Esophagus squamous epithelium (tissue), 5 donors: ENCODE measurements around the gene ARHGEF25. TPM values are rescaled to one million over a fixed set of nuclear protein-coding genes. Genes with fewer than 3 reads are reported as not detected.

Experiments
- DNase-seq: peaks from one replicate; lab custom pipeline; 2025; lab: John Stamatoyannopoulos, UW
- H3K27ac ChIP-seq, 4 donors: fragments of 200-600 bp; sonication (generic); one replicate each; pipeline ENCODE4 v1.5.1; 2016 to 2019; ENCODE audit warnings: mild to moderate bottlenecking in 1 of 4
- H3K27me3 ChIP-seq, 4 donors: fragments of 200-600 bp; sonication (generic); 1 replicate in 3 of 4; 2 replicates in 1 of 4; pipeline versions ENCODE4 v1.5.1 to v1.6.0; 2017 to 2021; ENCODE audit warnings: antibody characterized with exemption in 1 of 4
- H3K36me3 ChIP-seq, 3 donors: fragments of 200-600 bp; sonication (generic); one replicate each; pipeline ENCODE4 v1.5.1; 2016 to 2019
- H3K4me1 ChIP-seq, 3 donors: fragments of 200-600 bp; sonication (generic); one replicate each; pipeline ENCODE4 v1.5.1; 2017 to 2019
- H3K4me3 ChIP-seq, 4 donors: fragments of 200-600 bp; sonication (generic); 1 replicate in 3 of 4; 2 replicates in 1 of 4; pipeline ENCODE4 v1.5.1; 2016 to 2019; ENCODE audit warnings: mild to moderate bottlenecking in 2 of 4, moderate library complexity in 1 of 4
- H3K9me3 ChIP-seq, 3 donors: fragments of 200-600 bp; sonication (generic); one replicate each; pipeline ENCODE4 v1.5.1; 2016 to 2019
- POLR2A ChIP-seq, 4 donors: fragments of 450-650 bp; IDR thresholded peaks; one replicate each; pipeline ENCODE4 v1.6.1; 2017; ENCODE audit warnings: antibody characterized with exemption in 4 of 4, mild to moderate bottlenecking in 4 of 4, moderate library complexity in 3 of 4
- WGBS, 2 donors: methylation state at CpG; one replicate each; pipeline ENCODE4 v1.1.5; 2018; 5-methylcytosine and 5-hydroxymethylcytosine counted together
- intact Hi-C: fragments of 100-400 bp; cut with DNase I; formaldehyde crosslinking; loops from one replicate; pipeline ENCODE4 v1.15.0; 2022
- total RNA-seq, 4 donors: library from RNA; depleted of rRNA; stranded (reverse); fragments of >200 nt; gene quantifications; one replicate each; pipeline ENCODE4 v1.1.0, GENCODE V29; 2016
- TF ChIP-seq, protein P1 (sequence below), 6 experiments: fragments of 450-650 bp in 4 of 6; fragments of 200-600 bp in 2 of 6; sonication (generic) in 2 of 6; IDR thresholded peaks; one replicate each; pipeline ENCODE4 v1.5.1; 2016 to 2019; ENCODE audit warnings: antibody characterized with exemption in 6 of 6, mild to moderate bottlenecking in 4 of 6, moderate library complexity in 4 of 6
- donor health status: DM: yes; HTN: yes; CAD: no.

The ARHGEF25 gene
- total RNA-seq, 4 donors from 2014 or later, result 0.76 to 27.7 (median 6.2) TPM

DNA sequence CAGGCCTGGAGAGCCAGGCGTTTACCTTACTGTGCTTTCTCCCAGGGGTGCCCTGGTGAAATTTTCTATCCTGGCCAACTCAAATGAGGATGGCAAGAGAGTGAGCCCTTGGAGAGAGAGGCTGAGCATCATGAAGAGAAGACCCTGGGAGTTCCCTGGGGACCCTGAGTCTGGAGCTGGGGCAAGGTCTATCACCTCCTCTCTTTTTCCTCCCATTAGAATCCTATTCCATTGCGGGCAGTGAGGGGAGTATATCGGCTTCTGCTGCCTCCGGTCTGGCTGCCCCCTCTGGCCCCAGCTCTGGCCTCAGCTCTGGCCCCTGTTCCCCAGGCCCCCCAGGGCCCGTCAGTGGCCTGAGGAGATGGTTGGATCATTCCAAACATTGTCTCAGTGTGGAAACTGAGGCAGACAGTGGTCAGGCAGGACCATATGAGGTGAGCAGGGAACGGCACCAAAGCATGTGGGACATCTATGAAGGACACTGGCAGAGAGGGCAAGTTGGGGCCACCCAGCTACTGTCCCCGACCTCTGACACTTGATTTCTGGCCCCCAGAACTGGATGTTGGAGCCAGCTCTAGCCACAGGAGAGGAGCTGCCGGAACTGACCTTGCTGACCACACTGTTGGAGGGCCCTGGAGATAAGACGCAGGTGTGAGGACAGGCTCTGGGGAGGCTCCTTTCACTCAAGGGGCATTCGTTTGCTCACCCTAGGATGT is 1.6 kb downstream of the ARHGEF25 start:
- Histone ChIP-seq H3K9me3 (no peaks in the 10 kb centered on the region), H3K27ac (no peak overlapping the region), H3K4me3 (no peak overlapping the region), H3K4me1 (peaks cover 10 to 61% (median 11%) of the 10 kb centered on the region in 3 donors), H3K27me3 (peaks cover 0 to 74% (median 0%) of the 10 kb centered on the region in 4 donors), H3K36me3 (peaks cover 0 to 12% (median 0%) of the 10 kb centered on the region in 3 donors)
- WGBS, 2 donors, result 82 to 94% methylated on average over 6 to 7 of the region's 10 CpGs
- DNase-seq, result no peak
- TF ChIP-seq, protein P1, sequence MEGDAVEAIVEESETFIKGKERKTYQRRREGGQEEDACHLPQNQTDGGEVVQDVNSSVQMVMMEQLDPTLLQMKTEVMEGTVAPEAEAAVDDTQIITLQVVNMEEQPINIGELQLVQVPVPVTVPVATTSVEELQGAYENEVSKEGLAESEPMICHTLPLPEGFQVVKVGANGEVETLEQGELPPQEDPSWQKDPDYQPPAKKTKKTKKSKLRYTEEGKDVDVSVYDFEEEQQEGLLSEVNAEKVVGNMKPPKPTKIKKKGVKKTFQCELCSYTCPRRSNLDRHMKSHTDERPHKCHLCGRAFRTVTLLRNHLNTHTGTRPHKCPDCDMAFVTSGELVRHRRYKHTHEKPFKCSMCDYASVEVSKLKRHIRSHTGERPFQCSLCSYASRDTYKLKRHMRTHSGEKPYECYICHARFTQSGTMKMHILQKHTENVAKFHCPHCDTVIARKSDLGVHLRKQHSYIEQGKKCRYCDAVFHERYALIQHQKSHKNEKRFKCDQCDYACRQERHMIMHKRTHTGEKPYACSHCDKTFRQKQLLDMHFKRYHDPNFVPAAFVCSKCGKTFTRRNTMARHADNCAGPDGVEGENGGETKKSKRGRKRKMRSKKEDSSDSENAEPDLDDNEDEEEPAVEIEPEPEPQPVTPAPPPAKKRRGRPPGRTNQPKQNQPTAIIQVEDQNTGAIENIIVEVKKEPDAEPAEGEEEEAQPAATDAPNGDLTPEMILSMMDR (IDR thresholded peaks at IDR 0.05), result no peak
- no peak for TF ChIP-seq POLR2A (IDR thresholded peaks at IDR 0.05)
- intact Hi-C loops, result no loop called here

DNA sequence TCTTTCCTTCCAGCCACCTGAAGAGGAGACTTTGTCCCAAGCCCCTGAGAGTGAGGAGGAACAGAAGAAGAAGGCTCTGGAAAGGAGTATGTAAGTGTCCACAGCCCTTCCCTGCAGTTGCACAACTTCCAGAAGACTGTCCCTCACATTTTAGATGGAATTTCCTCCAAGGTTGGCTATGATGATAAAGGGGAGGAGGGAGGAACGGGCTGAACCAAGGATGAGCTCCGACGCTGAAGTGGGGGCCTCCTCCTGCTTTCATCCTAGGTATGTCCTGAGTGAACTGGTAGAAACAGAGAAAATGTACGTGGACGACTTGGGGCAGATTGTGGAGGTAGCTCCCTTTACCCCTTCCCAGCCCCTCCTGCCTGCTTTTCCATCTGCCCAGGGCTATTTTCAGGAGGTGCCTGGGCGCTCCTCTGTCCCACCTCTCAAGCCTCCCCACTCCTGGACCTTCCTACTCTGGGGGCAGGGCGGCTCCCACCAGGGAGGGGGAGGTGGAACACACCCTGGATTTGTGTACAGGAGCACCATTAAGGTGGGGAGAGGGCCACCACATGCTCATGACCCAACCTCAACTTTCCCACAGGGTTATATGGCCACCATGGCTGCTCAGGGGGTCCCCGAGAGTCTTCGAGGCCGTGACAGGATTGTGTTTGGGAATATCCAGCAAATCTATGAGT is 2.3 kb downstream of the ARHGEF25 start:
- intact Hi-C loops, result no loop called here
- Histone ChIP-seq H3K4me3 (no peak overlapping the region), H3K27me3 (peaks cover 0 to 81% (median 0%) of the 10 kb centered on the region in 4 donors), H3K27ac (no peak overlapping the region), H3K36me3 (peaks cover 0 to 12% (median 0%) of the 10 kb centered on the region in 3 donors), H3K9me3 (no peaks in the 10 kb centered on the region), H3K4me1 (peaks cover 10 to 61% (median 11%) of the 10 kb centered on the region in 3 donors)
- no peak for TF ChIP-seq POLR2A (IDR thresholded peaks at IDR 0.05)
- TF ChIP-seq, protein P1 (IDR thresholded peaks at IDR 0.05), result no peak
- 76 to 90% methylated on average over 7 of the region's 10 CpGs for WGBS, 2 donors
- no peak for DNase-seq

- intact Hi-C loops, result no loop called here
- peaks cover 0 to 89% (median 0%) of the 10 kb centered on the region in 4 donors for H3K27me3 ChIP-seq
- H3K4me1 ChIP-seq, result peaks cover 10 to 65% (median 13%) of the 10 kb centered on the region in 3 donors
- no peaks in the 10 kb centered on the region for H3K9me3 ChIP-seq
- H3K4me3 ChIP-seq, result no peak overlapping the region
- H3K27ac ChIP-seq, result no peak overlapping the region
- peaks cover 0 to 12% (median 0%) of the 10 kb centered on the region in 3 donors for H3K36me3 ChIP-seq
- 59 to 62% methylated on average over 3 to 9 of the region's 14 CpGs for WGBS, 2 donors
- TF ChIP-seq, protein P1 (IDR thresholded peaks at IDR 0.05), result no peak
- TF ChIP-seq POLR2A (IDR thresholded peaks at IDR 0.05), result no peak
- no peak for DNase-seq
Measured at GRCh38 chr12:57614178-57614947, 3.1 kb downstream of the ARHGEF25 start.

DNA sequence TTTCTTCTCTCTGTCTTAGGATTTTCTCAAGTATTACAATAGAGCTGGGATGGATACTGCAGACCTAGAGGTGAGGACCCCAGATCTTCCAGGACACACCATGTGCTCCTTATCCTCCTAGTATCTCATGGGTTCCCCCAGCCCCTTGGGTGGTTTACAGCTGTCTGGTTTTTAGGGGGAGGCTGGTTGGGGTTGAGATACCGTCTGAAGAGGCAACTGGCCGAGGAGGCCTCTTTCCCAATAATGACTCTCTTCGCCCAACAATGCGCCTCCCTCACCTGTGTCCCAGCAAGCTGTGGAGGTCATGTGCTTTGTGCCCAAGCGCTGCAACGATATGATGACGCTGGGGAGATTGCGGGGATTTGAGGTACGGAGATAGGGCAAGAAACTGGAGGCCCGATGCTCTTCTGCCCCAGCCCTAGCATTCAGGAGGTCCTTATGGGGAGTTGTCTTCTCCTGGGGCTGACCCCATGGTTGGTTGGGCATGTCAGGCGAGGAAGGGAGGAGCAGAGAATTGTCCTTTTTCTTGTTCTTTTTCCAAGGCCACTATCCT is 3.8 kb downstream of the ARHGEF25 start:
- WGBS, 2 donors, result 73 to 78% methylated on average over 6 to 9 of the region's 11 CpGs
- DNase-seq, result no peak
- Histone ChIP-seq H3K4me3 (no peak overlapping the region), H3K36me3 (peaks cover 0 to 12% (median 0%) of the 10 kb centered on the region in 3 donors), H3K9me3 (no peaks in the 10 kb centered on the region), H3K4me1 (peaks cover 10 to 70% (median 17%) of the 10 kb centered on the region in 3 donors), H3K27ac (no peak overlapping the region), H3K27me3 (peaks cover 0 to 94% (median 5%) of the 10 kb centered on the region in 4 donors)
- TF ChIP-seq, protein P1 (IDR thresholded peaks at IDR 0.05), result no peak
- TF ChIP-seq POLR2A (IDR thresholded peaks at IDR 0.05), result no peak
- intact Hi-C loops, result no loop called here
